Measurements from ENCODE around the gene PHF2. TPM values are rescaled to one million over a fixed set of nuclear protein-coding genes. Genes with fewer than 3 reads are reported as not detected.

PHF2 gene
- polyA plus RNA-seq, 1 of the 3 experiments (the other 2 are of a cell fraction) = 11.2 TPM

- no peak for DNase-seq
- CTCF ChIA-PET = interaction anchor here (1.3 kb wide), 1 partner anchor 27 kb away, joined by 8 read pairs; no protein-coding TSS in a partner anchor
Measured at GRCh38 chr9:93708289-93708986, 132.1 kb downstream of the PHF2 start.

GRCh38 chr9:93708987-93709302 is 132.6 kb downstream of the PHF2 start:
- Histone ChIP-seq H3K27me3 (ENCODE audit: insufficient read depth) (no peaks in the 10 kb centered on the region), H3K4me3 (ENCODE audit: low read depth in 2 of 2, low read length in 1 of 2) (no peak overlapping the region), H3K9me2 (no peaks in the 10 kb centered on the region), H3K9ac (no peak overlapping the region), H4K20me1 (ENCODE audit: insufficient read depth) (no peaks in the 10 kb centered on the region), H3K4me2 (no peak overlapping the region), H2AFZ (ENCODE audit: low read depth) (no peak overlapping the region), H3F3A (replicated peaks; ENCODE audit: insufficient read depth) (no peaks in the 10 kb centered on the region), H3K4me1 (ENCODE audit: control insufficient read depth in 1 of 2, insufficient read depth in 2 of 2, low read depth in 1 of 2, low read length in 1 of 2) (no peaks in the 10 kb centered on the region), H3K9me3 (no peaks in the 10 kb centered on the region), H3K27ac (ENCODE audit: low read depth in 2 of 2, low read length in 1 of 2) (no peak overlapping the region), H3K36me3 (replicated peaks in 1 of 2; ENCODE audit: control insufficient read depth in 1 of 2, insufficient read depth in 2 of 2, low read length in 1 of 2) (no peaks in the 10 kb centered on the region), H3K79me2 (ENCODE audit: insufficient read depth) (no peaks in the 10 kb centered on the region)
- POLR2A ChIA-PET = no interaction called here
- TF ChIP-seq GATA2 (CRISPR knock-in tag; IDR thresholded peaks at IDR 0.05) = no peak
- no peak for TF ChIP-seq MXI1 (IDR thresholded peaks at IDR 0.05; ENCODE audit: low read depth, low read length)
- TF ChIP-seq FOSL2 (IDR thresholded peaks at IDR 0.05; ENCODE audit: borderline replicate concordance, low read depth) = no peak
- TF ChIP-seq NFIC (IDR thresholded peaks at IDR 0.05; ENCODE audit: borderline replicate concordance) = no peak
- no peak for TF ChIP-seq JUND (IDR thresholded peaks at IDR 0.05)
- no peak for TF ChIP-seq FOXM1 (IDR thresholded peaks at IDR 0.05; ENCODE audit: low read depth)
- TF ChIP-seq RCOR1 (IDR thresholded peaks at IDR 0.05; ENCODE audit: low read length) = no peak
- TF ChIP-seq TEAD4 (IDR thresholded peaks at IDR 0.05; ENCODE audit: borderline replicate concordance, insufficient read depth) = no peak
- TF ChIP-seq SMC3 (IDR thresholded peaks at IDR 0.05; ENCODE audit: low read depth, low read length) = no peak
- no peak for TF ChIP-seq RAD21 (IDR thresholded peaks at IDR 0.05; ENCODE audit: low read length)
- no peak for TF ChIP-seq RFX5 (IDR thresholded peaks at IDR 0.05; ENCODE audit: low read length)
- TF ChIP-seq GABPA (IDR thresholded peaks at IDR 0.05; ENCODE audit: low read depth) = no peak
- no peak for TF ChIP-seq MAX (IDR thresholded peaks at IDR 0.05; ENCODE audit: low read depth)
- TF ChIP-seq FOXJ3 (CRISPR knock-in tag; IDR thresholded peaks at IDR 0.05) = no peak
- TF ChIP-seq RXRA (IDR thresholded peaks at IDR 0.05; ENCODE audit: borderline replicate concordance, low read depth) = no peak
- TF ChIP-seq POLR2AphosphoS5 (IDR thresholded peaks at IDR 0.05; ENCODE audit: low read depth, low read length) = no peak
- 33% methylated on average over 1 of the region's 2 CpGs for WGBS (ENCODE audit: low lambda C conversion rate)
- CTCF ChIA-PET = no interaction called here
- DNase-seq = no peak

More at GRCh38 chr9:93708289-93708986, 132.1 kb downstream of the PHF2 start:
- H3K4me1 ChIP-seq (ENCODE audit: control insufficient read depth in 1 of 2, insufficient read depth in 2 of 2, low read depth in 1 of 2, low read length in 1 of 2) = no peaks in the 10 kb centered on the region
- WGBS (ENCODE audit: low lambda C conversion rate) = no CpG with 5 or more reads among the region's 8 CpGs
- H3K9me2 ChIP-seq = no peaks in the 10 kb centered on the region
- TF ChIP-seq RCOR1 (IDR thresholded peaks at IDR 0.05; ENCODE audit: low read length) (no peak), USF1 (IDR thresholded peaks at IDR 0.05; ENCODE audit: borderline replicate concordance, low read depth) (no peak), CHD2 (IDR thresholded peaks at IDR 0.05; ENCODE audit: low read length, partially characterized antibody) (no peak), RXRA (IDR thresholded peaks at IDR 0.05; ENCODE audit: borderline replicate concordance, low read depth) (no peak), MEF2A (IDR thresholded peaks at IDR 0.05; ENCODE audit: borderline replicate concordance, low read depth) (no peak), RFX5 (IDR thresholded peaks at IDR 0.05; ENCODE audit: low read length) (no peak), TAF1 (IDR thresholded peaks at IDR 0.05; ENCODE audit: borderline replicate concordance, low read depth, low read length) (no peak), RAD21 (IDR thresholded peaks at IDR 0.05; ENCODE audit: low read length) (no peak)
- no peaks in the 10 kb centered on the region for H3K36me3 ChIP-seq (replicated peaks in 1 of 2; ENCODE audit: control insufficient read depth in 1 of 2, insufficient read depth in 2 of 2, low read length in 1 of 2)
- H3K27me3 ChIP-seq (ENCODE audit: insufficient read depth) = no peaks in the 10 kb centered on the region
- H3K4me2 ChIP-seq = no peak overlapping the region
- no peak overlapping the region for H2AFZ ChIP-seq (ENCODE audit: low read depth)
- no peaks in the 10 kb centered on the region for H4K20me1 ChIP-seq (ENCODE audit: insufficient read depth)
- H3K27ac ChIP-seq (ENCODE audit: low read depth in 2 of 2, low read length in 1 of 2) = no peak overlapping the region
- H3K4me3 ChIP-seq (ENCODE audit: low read depth in 2 of 2, low read length in 1 of 2) = no peak overlapping the region
- no peaks in the 10 kb centered on the region for H3K79me2 ChIP-seq (ENCODE audit: insufficient read depth)
- no peaks in the 10 kb centered on the region for H3K9me3 ChIP-seq
- POLR2A ChIA-PET = no interaction called here
- H3K9ac ChIP-seq = no peak overlapping the region
- no peaks in the 10 kb centered on the region for H3F3A ChIP-seq (replicated peaks; ENCODE audit: insufficient read depth)

Measured in SK-N-SH (cell line).